ENCODE data around the gene PRXL2A. TPM values are rescaled to one million over a fixed set of nuclear protein-coding genes. Genes with fewer than 3 reads are reported as not detected.

Gene PRXL2A
- total RNA-seq, 1 experiment from 2014 or later: 8.6 TPM

DNA sequence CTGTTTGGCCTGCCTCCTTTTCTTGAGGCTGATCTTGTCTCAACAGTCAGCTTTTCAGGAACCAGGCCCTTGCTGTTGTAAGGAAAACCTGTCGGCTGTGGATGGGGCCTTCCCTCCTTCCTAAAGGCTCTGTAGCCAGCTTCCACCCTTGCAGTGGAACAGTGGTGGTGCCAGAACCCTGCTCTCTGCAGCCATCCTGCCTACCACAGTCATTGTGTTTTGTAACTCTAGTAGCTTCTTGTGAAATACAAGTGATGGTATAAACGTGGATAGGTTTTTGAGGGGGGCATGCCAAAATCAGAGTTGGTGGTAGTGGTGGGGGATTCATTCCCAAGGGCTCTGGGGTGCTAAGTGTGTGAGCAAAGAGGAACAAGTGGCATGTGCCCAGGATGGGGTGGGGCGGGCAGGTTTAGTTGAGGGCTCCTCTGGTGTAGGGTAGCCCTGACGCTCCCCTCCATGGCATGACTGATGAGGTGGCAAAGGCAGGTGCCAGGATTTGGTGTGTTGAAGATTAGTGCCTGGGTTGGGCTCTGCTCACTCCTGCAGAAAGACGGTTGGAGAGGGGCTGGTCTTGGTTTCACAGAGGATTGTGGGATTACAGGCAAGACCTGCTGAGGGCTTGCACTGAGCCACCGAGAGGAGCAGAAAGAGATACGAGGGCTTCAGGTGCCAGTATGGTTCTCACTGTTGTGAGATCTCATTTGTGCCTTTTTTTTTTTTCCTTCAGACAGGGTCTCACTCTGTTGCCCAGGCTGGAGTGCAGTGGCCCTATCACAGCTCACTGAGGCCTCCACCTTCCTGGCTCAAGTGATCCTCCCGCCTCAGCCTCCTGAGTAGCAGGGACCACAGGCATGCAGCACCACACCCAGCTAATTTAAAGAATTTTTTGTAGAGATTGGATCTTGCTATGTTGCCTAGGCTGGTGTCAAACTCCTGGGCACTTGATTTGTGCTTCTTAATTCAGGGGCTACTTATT is 53.1 kb downstream of the PRXL2A start:
- DNase-seq (ENCODE audit: low spot score): no peak

GRCh38 chr10:80462299-80462980 is 54.1 kb downstream of the PRXL2A start:
- peak; percentile 41 for DNase-seq (ENCODE audit: low spot score)

- DNase-seq (ENCODE audit: low spot score): no peak
Observed at GRCh38 chr10:80462981-80463741, 54.8 kb downstream of the PRXL2A start.

DNA sequence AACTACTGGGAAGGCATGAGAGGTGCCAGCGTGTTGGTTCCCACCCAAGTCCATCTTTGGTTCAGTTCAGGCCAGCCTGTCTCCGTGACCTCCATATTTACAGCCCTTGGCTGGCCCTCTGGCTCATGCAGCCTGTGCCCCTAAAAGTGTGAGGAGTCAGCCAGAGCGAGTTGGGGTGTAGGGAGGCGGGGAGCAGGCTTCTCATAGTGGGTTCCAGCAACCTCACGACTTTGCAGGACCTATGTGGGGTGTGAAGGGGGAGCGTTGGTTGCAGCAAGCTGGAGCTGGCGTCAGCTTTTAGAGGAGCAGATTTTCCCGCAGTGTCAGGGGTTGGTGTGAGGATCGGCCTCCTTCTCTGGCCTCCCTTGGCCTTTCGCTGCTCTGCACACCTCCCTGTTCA is 55.5 kb downstream of the PRXL2A start:
- no peak for DNase-seq (ENCODE audit: low spot score)

- DNase-seq (ENCODE audit: low spot score): no peak
Observed at GRCh38 chr10:80464557-80465450, 56.5 kb downstream of the PRXL2A start.

GRCh38 chr10:80465451-80465835 is 57.1 kb downstream of the PRXL2A start:
- no peak for DNase-seq (ENCODE audit: low spot score)

DNA sequence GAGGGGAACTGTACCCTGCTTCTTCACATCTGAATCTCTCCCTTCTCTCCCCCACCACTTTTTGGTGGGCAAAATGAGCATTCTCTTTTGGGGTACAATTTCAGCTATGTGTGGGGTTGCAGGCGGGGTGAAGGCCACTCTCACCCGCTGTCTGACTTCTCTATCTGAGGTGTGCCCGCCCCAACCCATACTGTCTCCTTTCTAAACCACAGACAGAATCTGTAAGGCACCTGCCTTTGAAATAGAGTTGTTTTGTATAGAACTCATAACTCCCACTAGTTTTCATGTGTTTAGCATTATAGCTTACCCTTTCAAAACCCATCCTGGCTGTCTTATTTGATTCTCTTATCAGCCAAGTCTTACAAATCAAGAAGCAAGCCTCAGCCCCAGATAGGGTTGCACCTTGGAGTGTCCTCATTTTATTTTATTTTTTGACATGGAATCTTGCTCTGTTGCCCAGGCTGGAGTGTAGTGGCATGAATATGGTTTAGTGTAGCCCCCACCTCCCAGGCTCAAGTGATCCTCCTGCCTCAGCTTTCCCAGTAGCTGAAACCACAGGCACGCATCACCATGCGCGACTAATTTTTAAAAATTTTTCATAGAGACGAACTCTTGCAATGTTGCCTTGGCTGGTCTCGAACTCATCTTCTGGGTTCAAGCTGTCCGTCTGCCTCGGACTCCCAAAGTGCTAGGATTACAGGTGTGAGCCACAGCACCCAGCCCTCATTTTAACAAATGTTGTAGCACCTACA is 57.7 kb downstream of the PRXL2A start:
- DNase-seq (ENCODE audit: low spot score): no peak

- no peak for DNase-seq (ENCODE audit: low spot score)
Observed at GRCh38 chr10:80466724-80467326, 58.5 kb downstream of the PRXL2A start.

DNA sequence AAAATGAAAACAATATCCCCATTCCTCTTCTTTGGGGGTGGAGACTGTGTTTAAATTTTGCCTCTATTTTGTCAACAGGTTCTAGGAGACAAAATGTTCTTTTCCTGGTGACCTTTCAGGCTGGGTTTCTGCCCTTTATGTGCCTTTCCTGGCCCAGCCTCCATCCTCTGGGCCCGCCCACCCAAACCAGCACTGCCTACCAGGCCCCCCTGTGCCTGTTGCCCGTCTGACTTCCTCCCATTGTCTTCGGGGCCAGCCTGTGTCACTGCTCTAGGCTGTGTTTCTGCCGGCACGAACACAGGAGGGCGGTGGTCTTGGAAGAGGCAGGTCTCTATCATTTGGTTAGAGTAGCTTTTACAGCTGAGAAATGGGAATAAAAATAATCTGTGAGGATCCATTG is 59.7 kb downstream of the PRXL2A start:
- DNase-seq (ENCODE audit: low spot score): no peak

GRCh38 chr10:80468806-80469421 is 60.6 kb downstream of the PRXL2A start:
- peak; percentile 47 for DNase-seq (ENCODE audit: low spot score)

DNA sequence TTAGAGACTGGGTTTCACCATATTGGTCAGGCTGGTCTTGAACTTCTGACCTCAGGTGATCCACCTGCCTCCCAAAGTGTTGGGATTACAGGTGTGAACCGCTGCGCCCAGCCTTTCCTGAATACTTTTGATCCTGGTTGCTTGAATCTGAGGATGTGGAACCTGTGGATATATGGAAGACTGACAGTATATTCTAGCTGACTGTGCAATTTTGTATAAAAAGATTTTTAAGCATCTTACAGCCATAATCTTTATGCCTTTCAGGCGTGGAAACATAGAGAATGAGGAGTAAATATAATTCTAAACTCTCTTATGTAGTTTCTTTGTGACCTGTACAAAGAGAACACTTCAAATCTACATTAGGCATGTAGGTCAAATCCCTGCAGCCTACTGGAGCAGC is 61.9 kb downstream of the PRXL2A start:
- no peak for DNase-seq (ENCODE audit: low spot score)

DNA sequence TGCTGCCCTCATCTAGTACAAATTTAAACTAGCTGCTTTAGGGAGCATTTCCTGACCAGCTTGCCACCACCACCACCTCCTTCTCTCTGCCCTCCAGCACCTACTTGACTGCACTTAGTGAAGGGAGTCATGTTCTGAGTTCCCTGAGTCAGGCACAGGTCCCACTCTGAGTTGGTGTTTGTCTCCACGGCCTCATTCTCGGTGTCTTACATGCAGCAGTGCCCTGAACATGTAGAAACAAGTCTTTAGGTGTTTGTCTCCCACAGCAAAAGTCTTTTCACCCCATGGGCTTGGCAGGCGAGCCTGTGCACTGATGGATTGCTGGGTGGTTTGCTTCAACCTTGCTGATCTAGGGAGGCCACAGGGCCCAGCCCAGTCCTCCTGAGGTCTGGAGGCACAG is 62.6 kb downstream of the PRXL2A start:
- no peak for DNase-seq (ENCODE audit: low spot score)

DNA sequence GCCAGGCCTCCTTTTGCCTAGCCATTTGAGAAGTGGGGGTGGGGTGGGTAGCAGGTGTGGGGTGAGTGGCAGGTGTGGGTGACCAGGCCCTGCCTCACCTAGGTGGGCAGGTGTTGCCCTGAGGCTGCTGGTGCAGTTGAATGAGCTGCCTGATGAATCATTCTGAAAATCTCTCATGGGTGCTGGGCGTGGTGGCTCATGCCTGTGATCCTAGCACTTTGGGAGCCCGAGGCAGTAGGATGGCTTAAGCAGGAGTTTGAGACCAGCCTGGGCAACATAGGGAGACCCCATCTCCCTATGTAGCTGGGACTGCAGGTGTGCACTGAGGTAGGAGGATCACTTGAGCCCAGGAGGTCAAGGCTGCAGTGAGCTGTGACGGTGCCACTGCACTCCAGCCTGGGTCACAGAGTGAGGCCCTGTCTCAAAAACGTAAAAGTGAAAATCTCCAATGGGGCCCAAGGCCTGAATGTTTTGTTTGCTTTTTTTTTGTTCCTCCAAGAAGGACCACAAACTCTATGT is 63.4 kb downstream of the PRXL2A start:
- no peak for DNase-seq (ENCODE audit: low spot score)

GRCh38 chr10:80472234-80473095 is 64.1 kb downstream of the PRXL2A start:
- no peak for DNase-seq (ENCODE audit: low spot score)

DNA sequence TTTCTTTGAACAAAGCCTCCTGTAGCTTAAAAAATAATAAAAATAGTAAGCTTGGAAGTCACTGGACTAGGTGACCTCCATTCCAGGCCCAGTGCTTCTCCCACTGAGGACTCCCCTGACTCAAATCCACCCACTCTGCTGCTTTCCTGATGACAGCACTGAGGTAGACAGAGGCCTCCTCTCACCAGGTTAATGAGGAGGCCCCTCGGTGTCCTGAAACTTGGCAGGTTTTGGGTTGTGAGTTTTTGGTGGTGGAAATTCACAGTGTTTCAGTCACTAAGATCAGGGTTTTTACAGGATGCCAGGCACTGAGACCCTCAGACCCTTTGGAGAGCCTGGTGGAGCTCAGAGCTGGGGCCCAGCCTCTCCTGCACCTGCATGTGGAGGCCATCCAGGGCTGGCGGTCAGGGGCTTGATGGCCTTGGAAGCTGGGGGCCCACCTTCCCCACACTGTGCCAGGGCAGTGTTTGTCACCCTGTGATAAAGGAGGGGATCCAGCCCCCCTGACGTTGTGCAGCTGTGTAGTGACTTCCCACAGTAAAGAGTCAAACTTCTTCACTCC is 64.8 kb downstream of the PRXL2A start:
- no peak for DNase-seq (ENCODE audit: low spot score)

DNA sequence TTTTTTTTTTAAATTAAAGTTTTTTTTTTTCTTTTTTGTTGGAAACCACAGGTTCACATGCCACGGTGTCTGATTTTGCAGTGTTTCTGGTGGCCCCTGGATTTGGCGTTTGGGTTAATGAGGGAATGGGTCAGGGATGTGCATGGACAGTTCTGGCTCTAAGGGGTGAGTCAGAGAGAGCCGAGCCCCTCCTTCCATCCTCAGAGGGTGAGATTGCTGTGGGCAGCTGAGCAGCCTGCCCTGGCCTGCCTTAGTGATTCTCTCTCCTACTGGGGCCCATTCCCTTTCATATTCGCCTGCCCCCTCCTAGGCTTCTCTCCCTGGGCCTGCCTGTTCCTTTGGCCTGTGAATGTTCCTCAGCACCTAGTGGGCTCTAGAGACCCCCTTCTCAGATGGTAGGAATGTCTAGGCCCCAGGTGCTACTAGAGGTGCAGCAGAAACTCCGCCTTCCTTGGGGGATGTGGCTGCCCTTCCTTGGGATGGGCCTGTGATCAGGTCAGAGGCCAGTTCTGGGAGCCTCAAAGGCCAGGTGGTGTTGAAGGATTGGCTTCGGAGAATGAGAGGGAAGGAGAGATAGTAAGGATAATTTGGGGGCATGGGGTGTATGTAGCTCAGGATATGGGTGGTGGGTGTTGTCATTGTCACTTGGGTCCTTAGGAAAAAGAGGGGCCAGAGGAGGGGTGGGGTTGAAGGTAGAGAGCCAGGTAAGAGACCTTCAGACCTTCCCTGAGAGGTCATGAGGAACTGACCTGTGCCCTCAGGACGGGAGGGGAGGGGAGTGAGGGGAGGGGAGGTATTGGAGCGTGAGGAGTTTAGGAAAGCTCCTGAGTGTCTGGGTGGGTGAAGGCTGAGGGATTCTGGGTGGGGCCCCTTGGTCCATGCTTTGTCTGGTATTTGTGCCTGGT is 65.6 kb downstream of the PRXL2A start:
- no peak for DNase-seq (ENCODE audit: low spot score)

DNA sequence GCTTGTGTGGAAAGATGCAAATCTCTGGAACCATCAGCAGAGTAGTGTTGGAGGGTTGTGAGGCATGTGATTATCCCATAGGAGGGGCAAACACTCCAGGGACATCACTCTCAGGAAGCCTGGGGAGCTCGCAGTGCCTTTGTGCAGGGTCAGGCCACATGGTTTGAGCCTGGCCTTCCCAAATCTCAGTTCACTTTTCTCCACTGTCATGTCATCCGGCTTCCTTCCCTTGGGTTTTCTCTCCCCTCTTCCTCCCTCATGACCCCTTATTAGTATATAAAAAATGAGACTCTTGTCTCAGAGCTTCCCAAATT is 66.2 kb downstream of the PRXL2A start:
- DNase-seq (ENCODE audit: low spot score): no peak

Data from HT-29 (cell line).